IPS-NIHi7 (cell line): ENCODE results near the gene OR51F1.
A peak's percentile ranks its signal among the peaks of the same experiment; 100 is the strongest.
"Not testable (repeated sequence)": the region's sequence is repeated elsewhere in the genome, so short reads cannot be mapped to it uniquely, and the experiment has no call there.

Experiments
- DNase-seq: peaks from one replicate; pipeline ENCODE4 v3.0.0; 2012; ENCODE audit warnings: mixed read lengths; ENCODE audit errors: extremely low spot score

Gene OR51F1

GRCh38 chr11:4769838-4770237, at the start of gene OR51F1:
OR51F1 (minus strand) TSS chr11:4769938; CDS start chr11:4769938, 0 bp downstream.
- no peak for DNase-seq

DNA sequence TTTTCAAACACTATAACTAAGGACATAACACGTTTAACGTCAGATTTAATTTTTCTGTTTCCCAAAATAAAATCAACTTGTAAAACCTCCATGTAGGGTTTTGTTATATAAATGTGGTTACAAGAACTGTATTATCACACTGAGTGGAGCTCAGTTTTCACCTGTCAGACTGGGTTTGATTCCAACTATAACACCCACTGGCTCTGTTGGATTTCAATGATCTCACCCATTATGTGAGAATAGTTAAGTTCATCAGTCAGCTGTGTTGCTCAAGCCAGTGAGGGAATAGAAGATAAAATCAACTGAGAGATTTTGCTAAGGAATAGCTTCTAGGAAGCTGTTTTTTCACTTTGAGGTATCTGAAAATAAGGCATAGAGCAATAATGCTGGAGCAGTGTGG, 39.5 kb upstream of the OR51F1 start:
- no peak for DNase-seq

DNA sequence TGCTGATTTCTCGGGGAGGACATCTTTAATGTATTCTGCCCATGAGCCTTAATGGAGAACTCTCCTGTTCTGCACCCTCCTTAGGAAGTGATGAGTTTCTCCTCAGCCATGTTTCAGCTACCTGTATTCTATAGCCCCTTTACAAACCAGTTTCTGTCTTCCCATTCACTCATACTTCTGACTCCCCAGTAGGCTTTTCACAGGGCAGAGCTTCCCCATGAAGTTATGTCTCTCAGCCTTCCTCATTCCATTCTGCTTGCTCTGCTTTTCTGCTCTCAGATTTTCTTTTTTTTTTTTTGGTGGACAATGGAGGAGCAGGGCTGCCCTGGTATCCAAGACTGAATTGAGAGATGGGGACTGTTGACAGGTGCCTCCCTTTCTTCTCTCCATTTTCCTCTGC, 38.7 kb upstream of the OR51F1 start:
- DNase-seq = no peak

GRCh38 chr11:4804280-4804679, 34.5 kb upstream of the OR51F1 start, which contains the start of gene OR52R1:
OR52R1 (minus strand) TSS chr11:4804380; CDS start chr11:4804380, 0 bp downstream.
- DNase-seq = no peak

DNA sequence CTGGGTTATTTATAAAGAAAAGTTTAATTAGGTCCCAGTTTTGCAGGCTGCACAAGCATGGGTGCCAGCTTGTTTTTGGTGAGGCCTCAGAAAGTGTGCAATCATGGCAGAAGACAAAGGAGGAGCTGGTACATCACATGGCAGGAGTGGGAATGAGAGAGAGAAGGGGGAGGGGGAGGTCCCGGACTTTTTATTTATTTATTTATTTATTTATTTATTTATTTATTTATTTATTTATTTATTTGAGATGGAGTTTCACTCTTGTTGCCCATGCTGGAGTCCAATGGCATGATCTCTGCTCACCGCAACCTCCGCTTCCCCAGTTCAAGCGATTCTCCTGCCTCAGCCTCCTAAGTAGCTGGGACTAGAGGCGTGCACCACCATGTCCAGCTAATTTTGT, 31.6 kb upstream of the OR51F1 start:
- not testable (repeated sequence) for DNase-seq

- no peak for DNase-seq
Observed at GRCh38 chr11:4798427-4799183, 28.9 kb upstream of the OR51F1 start.

- DNase-seq = no peak
Observed at GRCh38 chr11:4797206-4797605, 27.5 kb upstream of the OR51F1 start.

DNA sequence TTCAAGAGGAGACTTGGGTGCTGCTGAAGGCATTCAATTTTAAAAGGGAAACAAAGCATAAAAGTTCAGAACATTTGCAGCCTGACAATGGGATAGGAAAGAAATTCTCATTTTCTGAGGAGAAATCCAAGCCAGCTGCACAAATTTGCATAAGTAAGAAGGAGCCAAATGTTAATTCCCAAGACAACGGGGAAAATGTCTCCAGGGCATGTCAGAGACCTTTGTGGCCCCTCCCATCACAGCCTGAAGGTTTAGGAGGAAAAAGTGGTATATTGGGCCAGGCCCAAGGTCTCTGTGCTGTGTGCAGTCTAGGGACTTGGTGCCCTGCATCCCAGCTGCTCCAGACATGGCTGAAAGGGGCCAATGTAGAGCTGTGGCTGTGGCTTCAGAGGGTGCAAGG, 12.7 kb upstream of the OR51F1 start:
- no peak for DNase-seq

GRCh38 chr11:4768094-4768493, 1.6 kb downstream of the OR51F1 start:
- no peak for DNase-seq

DNA sequence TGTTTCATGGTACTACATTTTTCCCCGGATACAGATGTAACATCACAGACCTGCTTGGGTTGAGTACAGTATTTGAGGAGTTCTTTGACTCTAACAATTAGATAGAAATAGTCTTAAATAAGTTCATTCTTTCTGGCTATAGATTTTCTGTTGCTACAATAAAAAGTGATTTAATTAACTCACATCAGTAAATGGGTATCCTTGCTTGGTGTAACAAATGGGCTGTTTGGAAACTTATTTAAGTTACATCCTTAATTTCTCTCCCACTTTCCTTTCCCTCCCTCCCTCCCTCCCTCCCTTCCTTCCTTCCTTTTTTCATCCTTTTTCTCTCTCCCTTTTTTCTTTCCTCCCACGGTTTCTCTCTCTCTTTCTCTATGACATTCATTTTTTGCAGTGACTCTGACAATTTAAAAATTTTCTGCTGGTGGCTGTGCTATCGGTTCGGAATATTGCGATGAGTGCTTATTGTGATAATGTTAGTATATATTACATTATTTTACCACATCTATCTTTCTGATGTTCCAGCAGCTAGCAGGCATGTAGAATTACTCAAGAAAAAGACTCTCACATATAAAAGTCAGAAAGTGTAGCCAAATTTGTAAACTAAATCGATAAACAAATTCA, 3.2 kb downstream of the OR51F1 start:
- DNase-seq = no peak

DNA sequence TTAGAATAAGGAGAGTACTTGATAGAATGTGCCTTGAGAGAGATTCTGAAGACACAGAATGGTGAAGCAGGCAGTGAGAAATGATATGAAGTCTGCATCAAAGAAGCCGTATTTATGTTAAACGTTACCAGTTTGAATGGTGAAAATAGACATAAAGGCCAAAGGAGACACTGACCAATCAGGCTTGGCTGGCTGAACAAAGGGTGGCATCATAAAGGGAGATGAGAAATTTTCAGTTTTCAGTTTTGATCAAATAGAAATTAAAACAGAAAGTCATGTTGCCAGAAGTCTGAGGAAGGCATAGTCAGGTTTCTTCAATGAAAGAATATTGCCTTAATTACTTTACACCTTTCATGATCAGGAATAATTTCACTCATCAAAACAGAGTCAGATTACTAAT, 6.6 kb downstream of the OR51F1 start:
- DNase-seq = no peak

- DNase-seq = no peak
Observed at GRCh38 chr11:4751201-4751600, 18.5 kb downstream of the OR51F1 start.

DNA sequence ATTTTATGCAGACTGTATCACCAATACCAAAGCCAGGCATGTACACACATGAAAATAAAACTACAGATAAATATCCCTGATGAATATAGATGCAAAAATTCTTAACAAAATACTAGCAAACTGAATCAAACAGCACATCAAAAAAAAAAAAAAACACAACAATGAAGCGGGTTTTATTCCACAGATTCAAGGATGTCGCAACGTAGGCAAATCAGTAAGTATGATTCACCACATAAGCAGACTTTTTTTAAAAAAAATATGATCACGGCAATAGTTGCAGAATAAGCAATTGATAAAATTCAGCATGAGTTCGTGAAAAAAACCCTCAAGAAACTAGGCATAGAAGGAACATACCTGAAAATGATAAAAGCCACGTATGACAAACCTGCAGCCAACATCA, 21.3 kb downstream of the OR51F1 start:
- no peak for DNase-seq

GRCh38 chr11:4740735-4741134, 29.0 kb downstream of the OR51F1 start:
- no peak for DNase-seq

DNA sequence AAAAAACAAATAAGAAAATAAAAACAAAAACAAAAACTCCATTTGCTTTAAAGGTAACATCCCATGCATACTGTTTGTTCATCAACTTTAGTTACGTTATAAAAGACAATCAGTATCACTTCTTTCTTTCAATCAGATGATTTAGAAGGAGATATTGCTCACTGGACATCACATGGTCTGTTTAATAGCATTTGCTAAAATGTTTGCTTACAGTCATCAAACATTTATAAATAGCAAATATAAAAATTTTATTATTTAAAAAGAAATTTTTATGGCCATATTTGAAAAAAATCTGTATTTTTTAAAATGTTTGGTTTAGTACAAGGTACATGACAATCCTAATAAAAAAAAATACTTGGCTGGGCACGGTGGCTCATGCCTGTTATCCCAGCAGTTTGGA, 42.6 kb downstream of the OR51F1 start:
- no peak for DNase-seq

- peak; percentile 46 for DNase-seq
Observed at GRCh38 chr11:4722616-4723534, 46.9 kb downstream of the OR51F1 start.
